ENCODE results near the gene ADAM8.

GRCh38 chr10:133285217-133285616, 8.5 kb upstream of the ADAM8 start:
- no peak for TF ChIP-seq CTCF (IDR thresholded peaks at IDR 0.05; ENCODE audit: borderline replicate concordance, extremely low read depth, low read length, poor library complexity, severe bottlenecking)
- TF ChIP-seq EZH2 (IDR thresholded peaks at IDR 0.05; ENCODE audit: borderline replicate concordance, low read depth, low read length, severe bottlenecking): no peak

Data from DND-41 (cell line).